G401.6 (cell line): ENCODE measurements around the gene HES5.

Experiments
- FAIRE-seq: peaks from 2 replicates; lab custom pipeline; 2012; peaks lifted over from hg19 to GRCh38; lab: Jason Lieb, UNC

The HES5 gene

GRCh38 chr1:2530513-2531361 lies 674 bp upstream of the HES5 start:
- no peak for FAIRE-seq

- FAIRE-seq, result no peak
Observed at GRCh38 chr1:2528966-2529783, 888 bp downstream of the HES5 start.

- no peak for FAIRE-seq
Observed at GRCh38 chr1:2528611-2528965, 1.5 kb downstream of the HES5 start.

GRCh38 chr1:2528016-2528415 lies 2.0 kb downstream of the HES5 start:
- no peak for FAIRE-seq

- no peak for FAIRE-seq
Observed at GRCh38 chr1:2527556-2527860, 2.6 kb downstream of the HES5 start.

- FAIRE-seq, result no peak
Observed at GRCh38 chr1:2526824-2527555, 3.1 kb downstream of the HES5 start.

GRCh38 chr1:2525920-2526823 lies 3.9 kb downstream of the HES5 start, which contains the start of gene PANK4:
PANK4 (minus strand) TSS chr1:2526596; CDS start chr1:2526587, 9 bp downstream.
- no peak for FAIRE-seq

- no peak for FAIRE-seq
Observed at GRCh38 chr1:2525572-2525919, 4.5 kb downstream of the HES5 start.

GRCh38 chr1:2523891-2524609 lies 6.0 kb downstream of the HES5 start:
- no peak for FAIRE-seq

GRCh38 chr1:2523191-2523890 lies 6.7 kb downstream of the HES5 start:
- no peak for FAIRE-seq

- FAIRE-seq, result no peak
Observed at GRCh38 chr1:2522230-2522629, 7.8 kb downstream of the HES5 start.

GRCh38 chr1:2520806-2521205 lies 9.3 kb downstream of the HES5 start:
- FAIRE-seq, result no peak

GRCh38 chr1:2520206-2520605 lies 9.9 kb downstream of the HES5 start:
- FAIRE-seq, result no peak

GRCh38 chr1:2519729-2520128 lies 10.3 kb downstream of the HES5 start:
- FAIRE-seq, result no peak

- no peak for FAIRE-seq
Observed at GRCh38 chr1:2519029-2519685, 10.9 kb downstream of the HES5 start.

- FAIRE-seq, result no peak
Observed at GRCh38 chr1:2518528-2518927, 11.5 kb downstream of the HES5 start.

GRCh38 chr1:2517966-2518365 lies 12.1 kb downstream of the HES5 start:
- FAIRE-seq, result no peak

GRCh38 chr1:2516946-2517345 lies 13.1 kb downstream of the HES5 start:
- FAIRE-seq, result no peak

- FAIRE-seq, result no peak
Observed at GRCh38 chr1:2516124-2516523, 13.9 kb downstream of the HES5 start.

- no peak for FAIRE-seq
Observed at GRCh38 chr1:2515763-2516080, 14.3 kb downstream of the HES5 start.
